H1 (cell line): ENCODE measurements around the gene KLHDC1. TPM values are rescaled to one million over a fixed set of nuclear protein-coding genes. Genes with fewer than 3 reads are reported as not detected.
A peak's percentile ranks its signal among the peaks of the same experiment; 100 is the strongest.

Experiments used
- CTCF ChIA-PET: fragments of 300-600 bp; sonication (Branson Sonifier 250); formaldehyde crosslinking; loops from one replicate; lab custom pipeline; 2021; ENCODE audit not compliant: partially characterized antibody; lab: Charles Lee
- POLR2A ChIA-PET: fragments of 300-600 bp; sonication (Branson Sonifier 250); formaldehyde crosslinking; loops from one replicate; lab custom pipeline; 2021; ENCODE audit warnings: inconsistent platforms; ENCODE audit not compliant: partially characterized antibody; lab: Charles Lee
- DNase-seq, 2 experiments: peaks; one replicate each; pipeline versions ENCODE4 v3.0.0 to v3.0.0-alpha.2; 2010 to 2022; ENCODE audit warnings: low spot score in 2 of 2, low read depth in 1 of 2, mixed read lengths in 1 of 2
- FAIRE-seq: peaks from 2 replicates; lab custom pipeline; 2011; peaks lifted over from hg19 to GRCh38; lab: Jason Lieb, UNC
- H2AFZ ChIP-seq: 2 replicates; pipeline ENCODE4 v1.8.1; 2012; ENCODE audit warnings: low read length, inconsistent platforms
- H2AK5ac ChIP-seq: 2 replicates; pipeline ENCODE4 v1.6.1; 2013; ENCODE audit warnings: low read depth, low read length
- H2BK120ac ChIP-seq: replicated peaks from 2 replicates; pipeline ENCODE3; 2013; ENCODE audit warnings: low read depth, low read length, inconsistent platforms
- H2BK12ac ChIP-seq: 2 replicates; pipeline ENCODE4 v1.6.1; 2013; ENCODE audit warnings: low read depth, low read length
- H2BK15ac ChIP-seq: 2 replicates; pipeline ENCODE4 v1.6.1; 2013; ENCODE audit warnings: low read length
- H2BK20ac ChIP-seq: 2 replicates; pipeline ENCODE4 v1.6.1; 2013; ENCODE audit warnings: low read length
- H2BK5ac ChIP-seq: 2 replicates; pipeline ENCODE4 v1.6.1; 2013; ENCODE audit warnings: low read depth, low read length
- H3K14ac ChIP-seq: 2 replicates; pipeline ENCODE4 v1.6.1; 2013; ENCODE audit warnings: inconsistent platforms; ENCODE audit not compliant: insufficient read length
- H3K18ac ChIP-seq: 2 replicates; pipeline ENCODE4 v1.6.1; 2013; ENCODE audit warnings: low read length; ENCODE audit errors: extremely low read depth
- H3K23ac ChIP-seq: 2 replicates; pipeline ENCODE4 v1.6.1; 2013; ENCODE audit warnings: inconsistent platforms; ENCODE audit not compliant: insufficient read length
- H3K23me2 ChIP-seq: 2 replicates; pipeline ENCODE4 v1.6.1; 2013; ENCODE audit warnings: low read depth, low read length
- H3K27ac ChIP-seq: 2 replicates; pipeline ENCODE4 v1.6.1; 2011; ENCODE audit warnings: low read depth, low read length, inconsistent platforms
- H3K27me3 ChIP-seq, 4 experiments: replicated peaks in 1 of 4; 1 replicate in 1 of 4; 2 replicates in 3 of 4; pipeline versions ENCODE4 v1.6.1 to v1.8.1; 2011 to 2013; ENCODE audit warnings: low read length in 3 of 4, mild to moderate bottlenecking in 3 of 4, inconsistent platforms in 2 of 4, mixed read lengths in 2 of 4, moderate library complexity in 1 of 4; ENCODE audit not compliant: control insufficient read depth in 3 of 4, insufficient read depth in 3 of 4; ENCODE audit errors: extremely low read depth in 1 of 4
- H3K36me3 ChIP-seq, 4 experiments: 2 replicates each; pipeline versions ENCODE4 v1.6.1 to v1.8.1; 2011 to 2013; ENCODE audit warnings: mild to moderate bottlenecking in 4 of 4, low read length in 3 of 4, moderate library complexity in 2 of 4, control low read depth in 1 of 4, inconsistent platforms in 1 of 4; ENCODE audit not compliant: insufficient read depth in 4 of 4, control insufficient read depth in 2 of 4
- H3K4ac ChIP-seq: replicated peaks from 2 replicates; pipeline ENCODE3; 2013; ENCODE audit warnings: low read length, low read depth, mixed read lengths, inconsistent platforms; ENCODE audit not compliant: insufficient read length
- H3K4me1 ChIP-seq, 4 experiments: replicated peaks in 1 of 4; 1 replicate in 1 of 4; 2 replicates in 3 of 4; pipeline versions ENCODE4 v1.6.1 to v1.8.1; 2011 to 2013; ENCODE audit warnings: low read length in 3 of 4, inconsistent platforms in 2 of 4, mixed read lengths in 1 of 4; ENCODE audit not compliant: insufficient read depth in 4 of 4, control insufficient read depth in 3 of 4
- H3K4me2 ChIP-seq, 2 experiments: 2 replicates each; pipeline versions ENCODE4 v1.6.1 to v1.8.1; 2011 to 2013; ENCODE audit warnings: low read depth in 2 of 2, low read length in 2 of 2, control low read depth in 1 of 2, inconsistent platforms in 1 of 2, mild to moderate bottlenecking in 1 of 2; ENCODE audit not compliant: insufficient read depth in 1 of 2
- H3K4me3 ChIP-seq, 4 experiments: fragments of 200-600, 300-600 bp in 1 of 4; sonication (generic), shearing (Covaris generic), sonication (Bioruptor Twin) in 1 of 4; 2 replicates each; pipeline versions ENCODE4 v1.5.1 to v1.8.1; 2011 to 2016; ENCODE audit warnings: low read length in 4 of 4, low read depth in 3 of 4, control low read depth in 2 of 4, inconsistent platforms in 2 of 4, mild to moderate bottlenecking in 2 of 4, mixed read lengths in 1 of 4, moderate library complexity in 1 of 4; ENCODE audit not compliant: insufficient read depth in 2 of 4; ENCODE audit errors: extremely low read depth in 1 of 4
- H3K56ac ChIP-seq: replicated peaks from 2 replicates; pipeline ENCODE3; 2013; ENCODE audit warnings: low read depth, mild to moderate bottlenecking, mixed read lengths, low read length, inconsistent platforms; ENCODE audit not compliant: insufficient read length
- H3K79me1 ChIP-seq: 2 replicates; pipeline ENCODE4 v1.6.1; 2013; ENCODE audit warnings: low read depth, low read length, control low read depth
- H3K79me2 ChIP-seq, 2 experiments: 2 replicates each; pipeline versions ENCODE4 v1.6.1 to v1.8.1; 2012 to 2013; ENCODE audit warnings: low read length in 2 of 2, mild to moderate bottlenecking in 2 of 2, inconsistent platforms in 1 of 2; ENCODE audit not compliant: insufficient read depth in 2 of 2, control insufficient read depth in 1 of 2
- H3K9ac ChIP-seq, 4 experiments: replicated peaks in 1 of 4; 1 replicate in 1 of 4; 2 replicates in 3 of 4; pipeline versions ENCODE4 v1.6.1 to v1.8.1; 2011 to 2013; ENCODE audit warnings: low read depth in 3 of 4, low read length in 3 of 4, control low read depth in 2 of 4, mild to moderate bottlenecking in 2 of 4, moderate library complexity in 2 of 4, inconsistent platforms in 1 of 4; ENCODE audit errors: extremely low read depth in 1 of 4
- H3K9me3 ChIP-seq, 2 experiments: 2 replicates each; pipeline versions ENCODE4 v1.6.1 to v1.8.1; 2012 to 2013; ENCODE audit warnings: mild to moderate bottlenecking in 2 of 2, moderate library complexity in 2 of 2, control low read depth in 1 of 2, inconsistent platforms in 1 of 2, low read depth in 1 of 2, low read length in 1 of 2, mixed read lengths in 1 of 2; ENCODE audit not compliant: insufficient read depth in 2 of 2
- H4K20me1 ChIP-seq, 2 experiments: replicated peaks in 1 of 2; 2 replicates each; pipeline versions ENCODE3 to v1.8.1; 2011 to 2013; ENCODE audit warnings: inconsistent platforms in 2 of 2, low read length in 2 of 2, mild to moderate bottlenecking in 1 of 2; ENCODE audit not compliant: insufficient read depth in 2 of 2, control insufficient read depth in 1 of 2
- H4K5ac ChIP-seq: 2 replicates; pipeline ENCODE4 v1.6.1; 2013; ENCODE audit warnings: low read length, low read depth, mixed read lengths, inconsistent platforms; ENCODE audit not compliant: insufficient read length
- H4K8ac ChIP-seq: 2 replicates; pipeline ENCODE4 v1.8.0; 2013; ENCODE audit warnings: mild to moderate bottlenecking, moderate library complexity, low read length, inconsistent platforms; ENCODE audit not compliant: insufficient read depth; ENCODE audit errors: extremely low read depth
- H4K91ac ChIP-seq: replicated peaks from 2 replicates; pipeline ENCODE3; 2013; ENCODE audit warnings: low read length, mixed read lengths, inconsistent platforms; ENCODE audit not compliant: insufficient read length
- CTCF ChIP-seq, 3 experiments: IDR thresholded peaks; 1 replicate in 2 of 3; 2 replicates in 1 of 3; pipeline versions ENCODE4 v1.5.1 to v1.6.1; 2011; ENCODE audit warnings: low read length in 3 of 3, mild to moderate bottlenecking in 3 of 3, inconsistent platforms in 2 of 3, low read depth in 1 of 3, moderate library complexity in 1 of 3; ENCODE audit not compliant: insufficient read depth in 1 of 3; ENCODE audit errors: control extremely low read depth in 1 of 3
- EP300 ChIP-seq, 2 experiments: IDR thresholded peaks; 1 replicate in 1 of 2; 2 replicates in 1 of 2; pipeline ENCODE4 v1.6.1; 2011 to 2012; ENCODE audit warnings: low read depth in 2 of 2, low read length in 2 of 2, mild to moderate bottlenecking in 2 of 2, borderline replicate concordance in 1 of 2, inconsistent platforms in 1 of 2, moderate library complexity in 1 of 2
- GABPA ChIP-seq: IDR thresholded peaks from 2 replicates; pipeline ENCODE4 v1.6.1; 2011; ENCODE audit warnings: mild to moderate bottlenecking, low read length, moderate library complexity, borderline replicate concordance; ENCODE audit not compliant: insufficient read depth
- MAX ChIP-seq: IDR thresholded peaks from 2 replicates; pipeline ENCODE4 v1.6.1; 2012; ENCODE audit warnings: inconsistent platforms
- POLR2A ChIP-seq, 2 experiments: IDR thresholded peaks; 1 replicate in 1 of 2; 2 replicates in 1 of 2; pipeline ENCODE4 v1.6.1; 2011; ENCODE audit warnings: low read depth in 2 of 2, low read length in 2 of 2, mild to moderate bottlenecking in 2 of 2; ENCODE audit errors: control extremely low read depth in 1 of 2
- RBBP5 ChIP-seq: IDR thresholded peaks from 2 replicates; pipeline ENCODE4 v1.7.1; 2012; ENCODE audit warnings: low read depth, mild to moderate bottlenecking, inconsistent platforms, low read length, moderate library complexity, borderline replicate concordance
- TAF7 ChIP-seq: optimal IDR thresholded peaks from 2 replicates; pipeline ENCODE3; 2011; ENCODE audit warnings: low read depth, mild to moderate bottlenecking, inconsistent platforms, low read length, moderate library complexity, borderline replicate concordance
- WGBS, 2 experiments: shearing (Covaris generic) in 1 of 2; methylation state at CpG; one replicate each; pipeline versions ENCODE4 v1.1.6 to v1.1.7; 2013 to 2015; ENCODE audit warnings: low lambda C conversion rate in 2 of 2, mixed read lengths in 2 of 2, inconsistent platforms in 1 of 2, low coverage in 1 of 2, missing lambda C conversion rate in 1 of 2; ENCODE audit not compliant: insufficient replicate concordance in 2 of 2, insufficient coverage in 1 of 2, insufficient read length in 1 of 2; ENCODE audit errors: extremely low coverage in 1 of 2, missing lambda C conversion rate in 1 of 2; 5-methylcytosine and 5-hydroxymethylcytosine counted together
- polyA plus RNA-seq, 7 experiments: library from polyadenylated mRNA; depleted of rRNA in 3 of 7; stranded (reverse) in 5 of 7; unstranded in 2 of 7; fragments of >200 nt in 5 of 7; fragments of 200-250 nt in 2 of 7; gene quantifications; 1 replicate in 5 of 7; 2 replicates in 1 of 7; 4 replicates in 1 of 7; pipeline versions ENCODE4 v1.2.1 to v1.2.3, GENCODE V29; 2011 to 2013; ENCODE audit warnings: missing spikeins in 2 of 7, mixed read lengths in 2 of 7
- total RNA-seq: library from RNA; stranded (reverse); fragmentation: NEBNext Ultra II Directional; extraction: Animal tissue kit (Norgen Biotek cat#: 25700); gene quantifications from 2 replicates; pipeline ENCODE4 v1.2.1, GENCODE V29; 2021

The KLHDC1 gene
- total and polyA plus RNA-seq, 2 of the 8 experiments (the other 6 are each of a cell fraction or from before 2014, with no cell fraction given): 0.08 TPM; not detected in 1

- Histone ChIP-seq H3K14ac (no peak within 1 kb of the TSS), H3K27me3 (no peaks in the 10 kb centered on the region), H2BK12ac (peak within 1 kb of the TSS; percentile 90; the same call in 1 of the 2 replicates), H3K18ac (peak within 1 kb of the TSS; percentile 96), H2BK15ac (no peak within 1 kb of the TSS; the same call in 1 of the 2 replicates), H2BK20ac (no peak within 1 kb of the TSS), H3K4ac (peak within 1 kb of the TSS; percentile 78), H3K9ac (peak within 1 kb of the TSS; percentile 96 to 99 (median 98)), H3K4me1 (peaks cover 2 to 13% (median 3%) of the 10 kb centered on the region in 4 experiments; a peak in 4 of 7 replicates), H3K9me3 (no peaks in the 10 kb centered on the region), H3K79me1 (peaks cover 9% of the 10 kb centered on the region; the same call in 1 of the 2 replicates), H3K4me3 (peak within 1 kb of the TSS; percentile 69 to 98 (median 93)), H3K79me2 (peaks cover 0 to 23% of the 10 kb centered on the region in 2 experiments; a peak in 3 of 4 replicates), H2AFZ (peak within 1 kb of the TSS; percentile 75), H3K27ac (peak within 1 kb of the TSS; percentile 97), H3K23me2 (peaks cover 9% of the 10 kb centered on the region), H3K36me3 (peaks cover 0 to 5% (median 0%) of the 10 kb centered on the region in 4 experiments; a peak in 1 of 8 replicates), H2BK5ac (peak within 1 kb of the TSS; percentile 99), H4K20me1 (no peaks in the 10 kb centered on the region), H2AK5ac (peak within 1 kb of the TSS; percentile 86; the same call in 1 of the 2 replicates), H3K4me2 (peak within 1 kb of the TSS; percentile 88 to 90), H3K56ac (peak within 1 kb of the TSS; percentile 86), H4K5ac (peak within 1 kb of the TSS; percentile 98), H3K23ac (no peak within 1 kb of the TSS), H4K91ac (peak within 1 kb of the TSS; percentile 96), H2BK120ac (no peak within 1 kb of the TSS), H4K8ac (peak within 1 kb of the TSS; percentile 97)
- no peak for FAIRE-seq
- ChIA-PET CTCF (interaction anchor here (0.7 to 2.8 kb wide), 7 partner anchors 31 to 288 kb away, joined by 3 to 16 read pairs (median 5); partner anchors contain the start of genes DNAAF2, NEMF and POLE2), POLR2A (interaction anchor here (0.7 to 3.5 kb wide), 33 partner anchors 9 to 349 kb away, joined by 3 to 30 read pairs (median 5); partner anchors contain the start of genes DNAAF2, KLHDC1, MGAT2 and NEMF)
- 1% methylated on average over 61 of the region's 86 CpGs; no CpG with 5 or more reads in 1 of the 2 experiments for WGBS, 2 experiments
- DNase-seq: peak; percentile 44 to 86
- TF ChIP-seq POLR2A (IDR thresholded peaks at IDR 0.05; ENCODE audit: control extremely low read depth in 1 of 2, low read depth in 2 of 2, low read length in 2 of 2): peak in 1 of 2 experiments; percentile 82; a peak in 2 of 3 replicates
- peak in 1 of 2 experiments; percentile 73; a peak in 1 of 3 replicates for TF ChIP-seq EP300 (IDR thresholded peaks at IDR 0.05; ENCODE audit: borderline replicate concordance in 1 of 2, low read depth in 2 of 2, low read length in 2 of 2)
- TF ChIP-seq RBBP5: peak; percentile 41; the same call in 1 of the 2 replicates
- TF ChIP-seq TAF7: peak; percentile 23
- peak; percentile 1 to 22 (median 21); a peak in 3 of 4 replicates for TF ChIP-seq CTCF (IDR thresholded peaks at IDR 0.05; ENCODE audit: control extremely low read depth in 1 of 3, insufficient read depth in 1 of 3, low read depth in 1 of 3, low read length in 3 of 3)
- peak; percentile 64 for TF ChIP-seq MAX
- peak; percentile 67; the same call in 1 of the 2 replicates for TF ChIP-seq GABPA
Observed at GRCh38 chr14:49767571-49768300, 74.8 kb downstream of the KLHDC1 start, which contains the start of gene KLHDC2. TSS of gene KLHDC2 (plus strand) at chr14:49768153. CDS start at chr14:49768469, 316 bp downstream.
